ENCODE results near the gene SLC5A10.

The SLC5A10 gene

GRCh38 chr17:18987862-18988545 lies 36.0 kb downstream of the SLC5A10 start:
- DNase-seq, result no peak

GRCh38 chr17:18988546-18989173 lies 36.7 kb downstream of the SLC5A10 start:
- no peak for DNase-seq

GRCh38 chr17:18990331-18990730 lies 38.4 kb downstream of the SLC5A10 start:
- DNase-seq, result no peak

- no peak for DNase-seq
Measured at GRCh38 chr17:18991531-18992315, 39.8 kb downstream of the SLC5A10 start.

- no peak for DNase-seq
Measured at GRCh38 chr17:18992454-18993130, 40.6 kb downstream of the SLC5A10 start.

- no peak for DNase-seq
Measured at GRCh38 chr17:18993905-18994526, 42.1 kb downstream of the SLC5A10 start.

GRCh38 chr17:18994631-18995030 lies 42.7 kb downstream of the SLC5A10 start:
- DNase-seq, result no peak

- DNase-seq, result no peak
Measured at GRCh38 chr17:18995220-18995619, 43.3 kb downstream of the SLC5A10 start.

- no peak for DNase-seq
Measured at GRCh38 chr17:18996458-18996857, 44.5 kb downstream of the SLC5A10 start.

- DNase-seq, result no peak
Measured at GRCh38 chr17:18997650-18998196, 45.8 kb downstream of the SLC5A10 start.

- no peak for DNase-seq
Measured at GRCh38 chr17:18999394-18999793, 47.4 kb downstream of the SLC5A10 start.

GRCh38 chr17:18999911-19000310 lies 47.9 kb downstream of the SLC5A10 start:
- DNase-seq, result no peak

GRCh38 chr17:19000531-19001325 lies 48.8 kb downstream of the SLC5A10 start:
- no peak for DNase-seq

- no peak for DNase-seq
Measured at GRCh38 chr17:19001907-19002590, 50.1 kb downstream of the SLC5A10 start.

GRCh38 chr17:19002805-19003542 lies 51.0 kb downstream of the SLC5A10 start:
- DNase-seq, result no peak

- DNase-seq, result no peak
Measured at GRCh38 chr17:19003543-19004420, 51.8 kb downstream of the SLC5A10 start.

GRCh38 chr17:19004421-19005136 lies 52.6 kb downstream of the SLC5A10 start, which contains the start of gene FAM83G:
FAM83G (minus strand) TSS chr17:19004764; CDS start chr17:19004041, 723 bp downstream.
- DNase-seq, result no peak

- DNase-seq, result no peak
Measured at GRCh38 chr17:19005137-19005773, 53.3 kb downstream of the SLC5A10 start.

Data from cerebellar nuclear complex (tissue), 1 donor.